ENCODE results near the gene HSPH1. TPM values are rescaled to one million over a fixed set of nuclear protein-coding genes. Genes with fewer than 3 reads are reported as not detected.

The HSPH1 gene
- 10 to 100 TPM; 33.4 to 48.2 (median 42.1) TPM for total RNA-seq

- H3K4me1 ChIP-seq: peaks cover 15 to 31% (median 29%) of the 10 kb centered on the region in 4 donors
- under 1% methylated on average over 39 of the region's 54 CpGs for WGBS
- no peaks in the 10 kb centered on the region for H3K27me3 ChIP-seq
- peaks cover 0 to 11% (median 6%) of the 10 kb centered on the region in 4 donors for H3K36me3 ChIP-seq
- peak within 1 kb of the TSS; percentile 64 to 87 (median 75) for H3K4me3 ChIP-seq
- no peaks in the 10 kb centered on the region for H3K9me3 ChIP-seq
- intact Hi-C loops (cut with DNase I): loop anchor here (5.0 to 10.0 kb wide), 3 partner anchors 36 to 1037 kb away; partner anchors contain the start of gene B3GLCT
- peak; percentile 36 for TF ChIP-seq POLR2A (IDR thresholded peaks at IDR 0.05; ENCODE audit: low read depth)
- no peak for TF ChIP-seq EP300 (IDR thresholded peaks at IDR 0.05)
- TF ChIP-seq POLR2AphosphoS5 (IDR thresholded peaks at IDR 0.05): peak; percentile 88 to 91
- TF ChIP-seq CTCF (IDR thresholded peaks at IDR 0.05): peak in 2 of 3 experiments; percentile 18 to 35
- peak within 1 kb of the TSS; percentile 85 to 95 (median 92) for H3K27ac ChIP-seq (replicated peaks in 1 of 4)
- DNase-seq (ENCODE audit: extremely low spot score): peak; percentile 99
Measured at GRCh38 chr13:31161557-31162150, at the start of gene HSPH1. TSS of gene HSPH1 (minus strand) at chr13:31161904. CDS start at chr13:31161582, 322 bp downstream.

GRCh38 chr13:31209841-31210210 is 48.1 kb upstream of the HSPH1 start:
- WGBS: 29% methylated on average over 4 of the region's 4 CpGs
- no peak overlapping the region for H3K4me3 ChIP-seq
- TF ChIP-seq EP300 (IDR thresholded peaks at IDR 0.05) (no peak), POLR2A (IDR thresholded peaks at IDR 0.05; ENCODE audit: low read depth) (no peak), POLR2AphosphoS5 (IDR thresholded peaks at IDR 0.05) (no peak), CTCF (IDR thresholded peaks at IDR 0.05) (no peak)
- H3K4me1 ChIP-seq: peaks cover 31 to 42% (median 40%) of the 10 kb centered on the region in 4 donors
- H3K36me3 ChIP-seq: no peaks in the 10 kb centered on the region
- no peak for DNase-seq (ENCODE audit: extremely low spot score)
- H3K27ac ChIP-seq (replicated peaks in 1 of 4): peak overlapping the region in 2 of 4 donors; percentile 25 to 66
- H3K27me3 ChIP-seq: no peaks in the 10 kb centered on the region
- intact Hi-C loops (cut with DNase I): no loop called here
- H3K9me3 ChIP-seq: no peaks in the 10 kb centered on the region

DNA sequence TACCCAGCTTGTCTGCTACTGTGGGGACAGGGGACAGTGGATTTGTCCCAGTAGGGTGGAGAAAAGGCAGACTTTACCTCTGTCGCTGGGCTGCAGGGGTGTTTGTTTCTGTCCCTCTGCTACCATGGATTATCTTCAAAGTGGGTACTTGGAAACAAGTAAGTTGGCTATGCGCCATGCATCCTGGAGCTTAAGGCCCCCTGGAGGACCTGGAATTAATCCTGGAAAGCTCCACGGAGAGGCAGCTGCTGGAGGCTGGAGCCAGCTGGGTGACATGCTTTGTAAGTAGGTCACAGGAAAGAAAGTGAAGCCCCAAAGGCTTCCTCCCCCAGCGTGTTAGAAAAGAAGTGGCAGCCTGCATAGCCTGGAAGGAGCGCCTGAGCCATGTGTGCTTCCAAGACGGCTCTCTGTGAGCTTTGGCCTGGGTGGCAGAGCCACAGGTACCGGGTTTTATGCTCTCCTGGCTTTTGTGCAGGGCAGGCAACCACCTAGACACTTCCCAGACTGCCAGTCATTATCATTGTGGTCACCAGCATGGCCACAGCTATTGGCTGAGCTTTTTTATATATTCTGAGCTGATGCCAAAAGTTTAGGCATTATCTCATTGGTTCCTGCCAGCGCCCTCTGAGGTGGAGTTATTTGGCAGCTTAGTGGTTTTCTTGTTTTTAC is 47.6 kb upstream of the HSPH1 start:
- Histone ChIP-seq H3K27me3 (no peaks in the 10 kb centered on the region), H3K4me3 (no peak overlapping the region), H3K9me3 (no peaks in the 10 kb centered on the region), H3K4me1 (peaks cover 34 to 37% (median 35%) of the 10 kb centered on the region in 4 donors), H3K36me3 (no peaks in the 10 kb centered on the region), H3K27ac (replicated peaks in 1 of 4) (peak overlapping the region in 2 of 4 donors; percentile 25 to 66)
- peak; percentile 92 for DNase-seq (ENCODE audit: extremely low spot score)
- WGBS: 36% methylated on average over 7 of the region's 8 CpGs
- intact Hi-C loops (cut with DNase I): no loop called here
- TF ChIP-seq CTCF (IDR thresholded peaks at IDR 0.05): no peak
- no peak for TF ChIP-seq EP300 (IDR thresholded peaks at IDR 0.05)
- no peak for TF ChIP-seq POLR2A (IDR thresholded peaks at IDR 0.05; ENCODE audit: low read depth)
- no peak for TF ChIP-seq POLR2AphosphoS5 (IDR thresholded peaks at IDR 0.05)

GRCh38 chr13:31208559-31209122 is 46.9 kb upstream of the HSPH1 start:
- 74% methylated on average over 12 of the region's 12 CpGs for WGBS
- no peaks in the 10 kb centered on the region for H3K27me3 ChIP-seq
- peaks cover 30 to 33% (median 31%) of the 10 kb centered on the region in 4 donors for H3K4me1 ChIP-seq
- peak overlapping the region in 2 of 4 donors; percentile 25 to 66 for H3K27ac ChIP-seq (replicated peaks in 1 of 4)
- no peaks in the 10 kb centered on the region for H3K36me3 ChIP-seq
- no peak for TF ChIP-seq POLR2A (IDR thresholded peaks at IDR 0.05; ENCODE audit: low read depth)
- intact Hi-C loops (cut with DNase I): no loop called here
- DNase-seq (ENCODE audit: extremely low spot score): peak; percentile 50
- no peaks in the 10 kb centered on the region for H3K9me3 ChIP-seq
- H3K4me3 ChIP-seq: no peak overlapping the region

Measured in esophagus muscularis mucosa (tissue), 4 donors.